ENCODE results near the gene ANAPC2.

- TF ChIP-seq NR2C2 (CRISPR knock-in tag; IDR thresholded peaks at IDR 0.05) (no peak), USF1 (CRISPR knock-in tag; IDR thresholded peaks at IDR 0.05) (no peak), CTCF (IDR thresholded peaks at IDR 0.05) (no peak), ESRRA (CRISPR knock-in tag; IDR thresholded peaks at IDR 0.05; ENCODE audit: borderline replicate concordance) (no peak), E2F5 (CRISPR knock-in tag; IDR thresholded peaks at IDR 0.05) (no peak), ELF4 (CRISPR knock-in tag; IDR thresholded peaks at IDR 0.05; ENCODE audit: low read depth) (no peak)
Observed at GRCh38 chr9:137161558-137162486, 26.5 kb downstream of the ANAPC2 start.

Data from WTC11 (cell line).